HepG2 (cell line): Measurements from ENCODE around the gene ZBTB32. TPM values are rescaled to one million over a fixed set of nuclear protein-coding genes. Genes with fewer than 3 reads are reported as not detected.

Source experiments
- BATF2 ChIP-seq: sonication (generic); formaldehyde crosslinking; IDR thresholded peaks from 2 replicates; pipeline ENCODE4 v1.8.0; 2022; ENCODE audit warnings: mild to moderate bottlenecking, missing genetic modification reagents, moderate library complexity
- CEBPG ChIP-seq: IDR thresholded peaks from 2 replicates; pipeline ENCODE4 v1.6.1; 2016
- DMAP1 ChIP-seq: IDR thresholded peaks from 2 replicates; pipeline ENCODE4 v1.6.1; 2016
- DRAP1 ChIP-seq: IDR thresholded peaks from 2 replicates; pipeline ENCODE4 v1.6.1; 2016; ENCODE audit warnings: missing genetic modification reagents, missing compliant biosample characterization
- FOXM1 ChIP-seq: sonication (generic); formaldehyde crosslinking; IDR thresholded peaks from 2 replicates; pipeline ENCODE4 v1.5.0; 2020; ENCODE audit warnings: missing genetic modification reagents
- GABPB1 ChIP-seq: IDR thresholded peaks from 2 replicates; pipeline ENCODE4 v1.6.1; 2016; ENCODE audit warnings: mild to moderate bottlenecking, missing genetic modification reagents, moderate library complexity, missing compliant biosample characterization
- GATAD2A ChIP-seq: IDR thresholded peaks from 2 replicates; pipeline ENCODE4 v1.6.1; 2016
- KLF9 ChIP-seq: IDR thresholded peaks from 2 replicates; pipeline ENCODE4 v1.6.1; 2016; ENCODE audit warnings: low read depth
- KMT2A ChIP-seq: sonication (generic); formaldehyde crosslinking; IDR thresholded peaks from 2 replicates; pipeline ENCODE4 v1.4.0; 2020; ENCODE audit warnings: missing genetic modification reagents
- RFX5 ChIP-seq: IDR thresholded peaks from 2 replicates; pipeline ENCODE4 v1.6.1; 2011; ENCODE audit warnings: low read depth, low read length, improper control_type of control experiment
- SIX4 ChIP-seq: sonication (generic); formaldehyde crosslinking; IDR thresholded peaks from 2 replicates; pipeline ENCODE4 v1.4.0; 2020; ENCODE audit warnings: missing genetic modification reagents
- ZBTB34 ChIP-seq: sonication (generic); formaldehyde crosslinking; IDR thresholded peaks from 2 replicates; pipeline ENCODE4 v1.8.0; 2022; ENCODE audit warnings: mild to moderate bottlenecking, missing genetic modification reagents
- ZBTB4 ChIP-seq: sonication (generic); formaldehyde crosslinking; IDR thresholded peaks from 2 replicates; pipeline ENCODE4 v1.4.0; 2020; ENCODE audit warnings: missing genetic modification reagents, mild to moderate bottlenecking, borderline replicate concordance
- ZC3H13 ChIP-seq: sonication (generic); formaldehyde crosslinking; IDR thresholded peaks from 2 replicates; pipeline ENCODE4 v1.8.1; 2023; ENCODE audit warnings: mild to moderate bottlenecking, missing genetic modification reagents, moderate library complexity
- ZFP37 ChIP-seq: sonication (generic); formaldehyde crosslinking; IDR thresholded peaks from 2 replicates; pipeline ENCODE4 v1.4.0; 2020; ENCODE audit warnings: missing genetic modification reagents, borderline replicate concordance
- ZNF264 ChIP-seq: sonication (generic); formaldehyde crosslinking; IDR thresholded peaks from 2 replicates; pipeline ENCODE4 v1.4.0; 2020; ENCODE audit warnings: missing genetic modification reagents
- ZNF292 ChIP-seq: sonication (generic); formaldehyde crosslinking; IDR thresholded peaks from 2 replicates; pipeline ENCODE4 v1.8.1; 2022; ENCODE audit warnings: mild to moderate bottlenecking, low read depth, missing genetic modification reagents, borderline replicate concordance
- ZNF441 ChIP-seq: sonication (generic); formaldehyde crosslinking; IDR thresholded peaks from 2 replicates; pipeline ENCODE4 v1.7.0; 2021; ENCODE audit warnings: missing genetic modification reagents, borderline replicate concordance
- ZNF547 ChIP-seq: sonication (generic); formaldehyde crosslinking; IDR thresholded peaks from 2 replicates; pipeline ENCODE4 v1.5.1; 2020; ENCODE audit warnings: mild to moderate bottlenecking, missing genetic modification reagents
- ZNF563 ChIP-seq: sonication (generic); formaldehyde crosslinking; IDR thresholded peaks from 2 replicates; pipeline ENCODE4 v1.8.0; 2022; ENCODE audit warnings: mild to moderate bottlenecking, moderate library complexity, missing genetic modification reagents
- ZNF570 ChIP-seq: sonication (generic); formaldehyde crosslinking; IDR thresholded peaks from 2 replicates; pipeline ENCODE4 v1.4.0; 2020; ENCODE audit warnings: mild to moderate bottlenecking, missing genetic modification reagents, borderline replicate concordance
- ZNF629 ChIP-seq: sonication (generic); formaldehyde crosslinking; conservative IDR thresholded peaks from 2 replicates; pipeline ENCODE4 v1.5.0; 2020; ENCODE audit warnings: missing genetic modification reagents
- polyA plus RNA-seq, 8 experiments: library from polyadenylated mRNA; depleted of rRNA in 3 of 8; stranded (reverse) in 7 of 8; unstranded in 1 of 8; fragments of >200 nt; fragmentation: Illumina TruSeq in 4 of 8; extraction: Trizol in 4 of 8; gene quantifications; 2 replicates each; pipeline versions ENCODE4 v1.2.1 to v1.2.3, GENCODE V29; 2011 to 2016; ENCODE audit warnings: low read depth in 4 of 8, missing spikeins in 1 of 8, mixed read lengths in 1 of 8; ENCODE audit not compliant: insufficient read depth in 1 of 8
- total RNA-seq, 5 experiments: library from RNA; depleted of rRNA; stranded (reverse); fragments of >200 nt; fragmentation: Illumina TruSeq; extraction: Trizol; gene quantifications; 2 replicates each; pipeline ENCODE4 v1.2.3, GENCODE V29; 2016; ENCODE audit warnings: low read depth in 1 of 5

ZBTB32 gene
- total and polyA plus RNA-seq, 2 of the 13 experiments (the other 11 are each of a cell fraction or from before 2014, with no cell fraction given) = not detected

GRCh38 chr19:35716801-35717664, 12.7 kb downstream of the ZBTB32 start (continued):
- TF ChIP-seq CEBPG (no peak), ZNF292 (CRISPR knock-in tag) (no peak), GATAD2A (peak; percentile 36), SIX4 (CRISPR knock-in tag) (0 out of 2 replicates have a peak, but pooled peaks have one; percentile 25), DRAP1 (CRISPR knock-in tag) (peak; percentile 37), KMT2A (CRISPR knock-in tag) (peak; percentile 30), ZNF563 (CRISPR knock-in tag) (0 out of 2 replicates have a peak, but pooled peaks have one; percentile 83), DMAP1 (CRISPR knock-in tag) (0 out of 2 replicates have a peak, but pooled peaks have one; percentile 36), ZC3H13 (0 out of 2 replicates have a peak, but pooled peaks have one; percentile 7), RFX5 (no peak; the same call in 1 of the 2 replicates), KLF9 (no peak), GABPB1 (CRISPR knock-in tag) (peak; percentile 94), ZBTB4 (CRISPR knock-in tag) (no peak), ZNF441 (CRISPR knock-in tag) (peak; percentile 96), ZBTB34 (CRISPR knock-in tag) (no peak; the same call in 1 of the 2 replicates), ZNF547 (CRISPR knock-in tag) (no peak), BATF2 (CRISPR knock-in tag) (no peak), FOXM1 (CRISPR knock-in tag) (no peak), ZNF264 (CRISPR knock-in tag) (peak; percentile 66; the same call in 1 of the 2 replicates), ZFP37 (no peak), ZNF570 (no peak), ZNF629 (no peak; the same call in 1 of the 2 replicates)
